C4-2B (cell line): Measurements from ENCODE around the gene HAGHL.

Experiments used
- H3K27ac ChIP-seq: fragments of 450-650 bp; 2 replicates; pipeline ENCODE4 v1.5.1; 2017
- CTCF ChIP-seq: fragments of 450-650 bp; conservative IDR thresholded peaks from 2 replicates; pipeline ENCODE4 v1.5.1; 2017; ENCODE audit warnings: mild to moderate bottlenecking
- ZFX ChIP-seq: fragments of 450-650 bp; IDR thresholded peaks from 2 replicates; pipeline ENCODE4 v1.6.1; 2017

Gene HAGHL

DNA sequence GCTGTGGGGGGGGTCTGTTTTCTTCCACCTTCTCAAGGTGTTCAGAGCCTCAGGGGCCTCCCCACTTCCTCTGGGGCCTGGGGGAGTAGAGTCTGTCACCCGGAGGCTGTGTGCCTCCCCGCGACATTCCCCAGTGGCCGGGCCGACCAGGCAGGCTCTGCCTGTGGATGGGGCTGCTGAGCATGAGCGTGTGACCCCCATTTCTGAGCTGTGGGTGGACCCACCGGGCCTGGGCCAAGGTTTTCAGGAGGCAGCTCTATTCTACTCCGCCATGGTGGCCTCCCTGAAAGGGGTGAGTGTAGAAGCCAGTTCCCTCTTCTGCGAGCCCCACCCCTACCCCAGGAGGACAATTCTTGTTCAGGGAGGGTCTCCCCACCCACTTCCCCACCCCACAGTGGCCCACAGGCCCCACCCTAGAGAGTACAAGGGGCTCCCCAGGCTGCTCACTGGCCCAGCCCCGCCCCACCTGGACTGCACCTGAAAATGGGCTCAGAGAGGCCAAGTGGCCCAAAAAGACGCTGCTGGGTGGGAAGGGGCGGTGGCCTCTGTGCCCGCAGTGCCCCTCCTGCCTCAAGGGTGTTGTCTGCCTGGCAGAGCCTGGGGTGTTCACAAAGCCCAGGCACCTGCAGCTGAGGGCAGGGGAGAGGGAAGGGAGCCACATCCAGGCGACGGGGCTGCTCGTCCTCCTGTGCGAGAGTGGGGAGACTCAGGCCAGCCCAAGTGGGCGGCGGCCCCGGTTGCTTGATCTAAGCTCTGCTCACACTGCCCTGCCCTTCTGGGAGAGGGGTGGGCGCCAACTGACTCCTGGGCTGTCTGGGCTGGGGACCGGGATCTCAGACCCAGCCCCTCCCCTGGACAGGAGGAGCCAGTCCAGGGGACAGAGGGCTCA, 35.0 kb downstream of the HAGHL start:
- TF ChIP-seq ZFX, result no peak
- TF ChIP-seq CTCF, result no peak
- H3K27ac ChIP-seq, result no peak overlapping the region

DNA sequence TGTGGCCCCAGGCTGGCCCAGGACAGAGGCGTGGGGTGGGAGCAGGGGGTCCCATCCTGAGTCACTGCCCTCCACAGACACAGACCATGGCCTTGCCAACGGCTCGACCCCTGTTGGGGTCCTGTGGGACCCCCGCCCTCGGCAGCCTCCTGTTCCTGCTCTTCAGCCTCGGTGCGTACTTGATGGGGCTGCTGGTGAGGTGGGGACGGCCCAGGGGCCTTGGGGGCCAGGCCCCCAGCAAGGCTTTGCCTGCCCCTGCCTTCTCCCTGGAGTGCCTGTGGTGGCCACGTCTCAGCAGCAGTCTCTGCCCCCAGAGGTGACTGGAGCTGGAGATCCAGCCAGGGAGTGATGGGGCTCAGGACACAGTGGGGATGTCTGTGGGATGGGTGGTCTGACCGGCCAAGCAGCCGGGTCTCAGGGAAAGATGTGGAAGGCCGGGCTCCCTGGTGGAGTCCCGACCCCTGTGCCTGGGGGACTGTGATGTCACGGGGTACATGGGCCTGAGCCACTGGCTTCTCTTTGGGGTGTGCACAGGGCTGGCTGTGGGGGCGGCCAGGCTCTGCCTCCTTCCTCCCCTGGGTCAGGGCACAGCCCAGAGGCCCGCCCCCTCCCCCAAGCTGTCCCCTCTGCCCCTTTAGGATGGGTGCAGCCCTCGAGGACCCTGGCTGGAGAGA, 35.8 kb downstream of the HAGHL start:
- TF ChIP-seq CTCF (no peak), ZFX (no peak)
- H3K27ac ChIP-seq, result no peak overlapping the region

GRCh38 chr16:763369-764183, 36.7 kb downstream of the HAGHL start:
- no peak overlapping the region for H3K27ac ChIP-seq
- TF ChIP-seq ZFX (no peak), CTCF (no peak)

DNA sequence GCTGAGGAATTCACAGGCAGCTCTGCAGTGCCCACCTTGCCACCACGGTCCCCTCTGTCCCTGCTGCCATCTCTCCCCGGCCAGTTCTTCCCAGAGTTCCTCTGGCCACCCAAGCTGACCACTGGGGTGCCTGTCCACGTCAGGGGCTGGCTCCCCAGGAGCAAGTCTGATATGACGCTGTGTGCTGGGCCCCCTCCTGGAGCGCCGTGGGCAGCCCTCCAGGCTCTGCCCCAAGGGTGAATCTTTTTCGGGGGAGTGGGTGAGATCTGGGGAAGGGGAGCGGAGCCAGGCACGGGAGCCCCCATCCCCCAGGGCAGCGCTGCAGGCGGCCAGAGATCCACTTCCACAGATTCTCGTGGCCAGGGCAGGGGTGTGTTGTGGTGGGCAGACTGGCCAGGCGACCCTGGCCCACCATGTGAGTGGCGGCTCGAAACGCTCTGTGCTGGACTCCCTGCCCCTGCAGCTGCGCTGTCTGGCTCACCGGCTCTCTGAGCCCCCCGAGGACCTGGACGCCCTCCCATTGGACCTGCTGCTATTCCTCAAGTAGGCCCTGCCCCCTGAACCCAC, 37.4 kb downstream of the HAGHL start:
- no peak overlapping the region for H3K27ac ChIP-seq
- TF ChIP-seq CTCF (no peak), ZFX (no peak)

DNA sequence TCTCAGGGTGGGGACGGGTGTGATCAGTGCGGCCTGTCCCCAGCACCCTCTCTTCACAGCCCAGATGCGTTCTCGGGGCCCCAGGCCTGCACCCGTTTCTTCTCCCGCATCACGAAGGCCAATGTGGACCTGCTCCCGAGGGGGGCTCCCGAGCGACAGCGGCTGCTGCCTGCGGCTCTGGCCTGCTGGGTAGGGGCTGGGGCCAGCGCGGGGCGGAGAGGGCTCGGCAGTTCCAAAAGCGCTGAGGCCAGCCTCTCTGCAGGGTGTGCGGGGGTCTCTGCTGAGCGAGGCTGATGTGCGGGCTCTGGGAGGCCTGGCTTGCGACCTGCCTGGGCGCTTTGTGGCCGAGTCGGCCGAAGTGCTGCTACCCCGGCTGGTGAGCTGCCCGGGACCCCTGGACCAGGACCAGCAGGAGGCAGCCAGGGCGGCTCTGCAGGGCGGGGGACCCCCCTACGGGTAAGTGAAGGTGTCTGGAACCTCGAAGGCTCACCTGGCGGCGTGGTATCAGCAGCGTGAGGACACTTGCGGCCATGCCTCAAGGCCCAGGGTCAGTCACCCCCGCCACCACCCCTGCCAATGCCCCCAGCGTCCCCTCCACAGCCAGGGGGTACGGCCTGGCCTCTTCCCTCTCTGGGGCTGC, 38.1 kb downstream of the HAGHL start:
- TF ChIP-seq CTCF (no peak), ZFX (no peak)

GRCh38 chr16:765488-765865, 38.6 kb downstream of the HAGHL start:
- no peak overlapping the region for H3K27ac ChIP-seq
- no peak for TF ChIP-seq ZFX
- no peak for TF ChIP-seq CTCF

More for the DNA sequence above, 38.1 kb downstream of the HAGHL start:
- no peak overlapping the region for H3K27ac ChIP-seq
